NCI-H2196 treated with DMSO at 0.1 percent for 48 hours (cell line): Measurements from ENCODE around the gene CELF3.
"Not testable (repeated sequence)": the region's sequence is repeated elsewhere in the genome, so short reads cannot be mapped to it uniquely, and the experiment has no call there.

Experiments used
- DNase-seq: peaks from one replicate; lab custom pipeline; 2025; ENCODE audit not compliant: unreplicated experiment; lab: John Stamatoyannopoulos, UW

Gene CELF3

DNA sequence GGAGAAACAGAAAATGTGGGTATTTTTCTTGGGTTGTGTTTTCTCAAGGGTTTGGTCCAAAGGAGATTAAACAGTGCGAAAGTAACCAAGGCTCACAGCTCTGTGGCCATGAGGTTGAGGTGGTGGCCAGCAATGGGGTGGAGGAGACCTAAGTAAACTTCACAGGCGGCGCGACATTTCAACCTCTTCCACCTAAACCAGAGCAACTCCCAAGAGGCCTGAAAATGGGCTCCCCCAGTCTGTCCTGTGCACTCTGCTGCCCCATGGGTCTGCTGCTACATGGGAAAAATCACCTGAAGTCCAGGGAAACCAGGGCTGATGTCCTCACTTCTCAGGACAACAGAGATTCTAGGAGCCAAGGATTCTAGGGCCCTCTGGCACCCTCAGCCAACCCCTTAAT is 12.4 kb downstream of the CELF3 start:
- no peak for DNase-seq

DNA sequence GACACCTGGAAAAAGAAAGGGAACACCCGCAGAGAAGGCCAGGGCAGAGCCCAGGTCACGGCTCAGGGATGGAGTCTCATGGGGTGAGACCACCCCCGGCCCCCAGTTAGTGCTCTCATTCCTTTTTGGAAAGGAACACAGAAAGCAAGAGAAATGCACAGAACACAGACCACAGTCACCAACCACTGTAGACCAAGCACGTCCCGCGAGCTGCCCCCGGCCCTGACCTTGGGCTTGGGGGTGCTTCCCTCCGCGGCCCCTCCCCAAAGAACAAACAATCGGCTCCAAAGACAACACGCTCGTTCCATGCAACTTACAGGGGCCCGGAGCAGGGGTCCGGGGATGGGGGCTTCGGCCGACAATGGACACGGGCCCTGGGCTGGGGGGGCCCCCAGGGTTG is 12.8 kb downstream of the CELF3 start:
- no peak for DNase-seq

DNA sequence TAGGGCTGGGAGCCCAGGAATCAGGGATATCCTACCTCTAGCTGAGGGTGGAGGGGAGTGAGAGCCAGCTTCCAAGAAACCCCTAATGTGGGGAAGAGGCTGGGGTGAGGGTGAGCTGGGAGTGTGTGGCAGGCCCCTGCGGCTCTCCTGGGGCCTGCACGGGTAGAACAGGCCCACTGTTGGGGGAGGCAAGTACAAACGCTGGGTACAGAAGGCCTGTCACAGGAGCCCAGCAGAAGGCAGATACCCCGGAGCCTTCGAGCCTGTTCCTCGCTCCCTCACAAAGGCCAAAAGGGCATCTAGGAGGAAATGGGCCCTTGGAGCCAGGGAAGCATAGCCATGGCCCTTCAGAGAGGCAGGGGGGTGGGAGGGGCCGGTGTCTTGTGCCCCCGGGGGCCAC is 13.7 kb downstream of the CELF3 start:
- no peak for DNase-seq

GRCh38 chr1:151701515-151701914 is 15.1 kb downstream of the CELF3 start:
- no peak for DNase-seq

- DNase-seq: peak; percentile 29
Measured at GRCh38 chr1:151693057-151693651, 23.4 kb downstream of the CELF3 start.

DNA sequence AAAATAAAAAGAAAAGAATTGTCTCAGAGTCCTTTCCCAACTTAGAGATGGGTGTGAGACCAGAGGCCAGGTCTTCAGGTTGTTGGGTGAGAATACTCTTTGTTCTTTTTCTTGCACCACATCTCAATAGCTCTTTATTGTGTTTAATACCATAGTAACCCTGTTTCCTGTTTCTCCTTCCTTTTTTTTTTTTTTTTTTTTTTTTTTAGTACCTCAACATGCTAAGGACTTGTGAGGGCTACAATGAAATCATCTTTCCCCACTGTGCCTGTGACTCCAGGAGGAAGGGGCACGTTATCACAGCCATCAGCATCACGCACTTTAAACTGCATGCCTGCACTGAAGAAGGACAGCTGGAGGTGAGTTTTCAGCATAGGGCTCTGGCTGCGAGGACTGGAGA is 24.4 kb downstream of the CELF3 start:
- no peak for DNase-seq

GRCh38 chr1:151689494-151689893 is 27.1 kb downstream of the CELF3 start:
- no peak for DNase-seq

DNA sequence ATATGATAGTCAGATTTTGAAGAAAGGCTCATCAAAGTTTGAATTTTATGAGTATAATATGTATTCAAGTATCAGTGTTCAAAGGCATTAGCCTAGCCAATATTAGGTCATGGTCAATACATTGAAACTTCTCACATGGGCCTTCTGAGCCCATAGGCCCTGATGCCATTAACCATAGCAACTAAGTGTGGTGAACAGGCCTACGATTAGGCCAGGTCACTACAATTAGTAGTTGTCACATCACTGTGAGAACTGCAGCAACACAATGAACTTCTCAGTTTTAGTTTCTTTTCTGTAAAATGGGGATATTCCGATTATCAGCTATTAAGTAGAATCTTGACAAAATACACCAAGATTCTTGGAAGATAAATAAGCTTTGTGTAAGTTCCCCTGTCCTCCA is 30.0 kb downstream of the CELF3 start:
- DNase-seq: no peak

DNA sequence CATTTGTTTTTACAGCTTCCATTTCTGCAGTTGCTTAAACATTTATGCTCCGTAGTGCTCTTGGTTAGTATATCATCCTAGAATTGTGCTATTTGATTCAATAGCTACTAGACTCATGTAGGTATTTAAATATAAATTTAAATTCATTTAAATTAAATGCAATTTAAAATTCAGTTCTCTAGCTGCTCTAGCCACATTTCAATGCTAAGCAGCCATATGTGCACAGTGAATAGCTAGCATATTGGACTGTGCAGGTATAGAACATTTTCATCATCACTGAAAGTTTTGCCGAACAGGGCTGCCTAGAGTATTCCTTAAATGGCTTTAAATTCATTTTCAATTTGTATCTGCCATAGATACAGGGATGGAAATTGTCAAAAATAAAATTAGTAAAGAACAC is 32.5 kb downstream of the CELF3 start:
- no peak for DNase-seq

GRCh38 chr1:151682901-151683300 is 33.7 kb downstream of the CELF3 start:
- DNase-seq: not testable (repeated sequence)

GRCh38 chr1:151681923-151682322 is 34.7 kb downstream of the CELF3 start:
- no peak for DNase-seq

GRCh38 chr1:151680826-151681225 is 35.8 kb downstream of the CELF3 start:
- DNase-seq: no peak

GRCh38 chr1:151680391-151680790 is 36.2 kb downstream of the CELF3 start:
- DNase-seq: no peak

GRCh38 chr1:151673407-151673806 is 43.2 kb downstream of the CELF3 start:
- no peak for DNase-seq

DNA sequence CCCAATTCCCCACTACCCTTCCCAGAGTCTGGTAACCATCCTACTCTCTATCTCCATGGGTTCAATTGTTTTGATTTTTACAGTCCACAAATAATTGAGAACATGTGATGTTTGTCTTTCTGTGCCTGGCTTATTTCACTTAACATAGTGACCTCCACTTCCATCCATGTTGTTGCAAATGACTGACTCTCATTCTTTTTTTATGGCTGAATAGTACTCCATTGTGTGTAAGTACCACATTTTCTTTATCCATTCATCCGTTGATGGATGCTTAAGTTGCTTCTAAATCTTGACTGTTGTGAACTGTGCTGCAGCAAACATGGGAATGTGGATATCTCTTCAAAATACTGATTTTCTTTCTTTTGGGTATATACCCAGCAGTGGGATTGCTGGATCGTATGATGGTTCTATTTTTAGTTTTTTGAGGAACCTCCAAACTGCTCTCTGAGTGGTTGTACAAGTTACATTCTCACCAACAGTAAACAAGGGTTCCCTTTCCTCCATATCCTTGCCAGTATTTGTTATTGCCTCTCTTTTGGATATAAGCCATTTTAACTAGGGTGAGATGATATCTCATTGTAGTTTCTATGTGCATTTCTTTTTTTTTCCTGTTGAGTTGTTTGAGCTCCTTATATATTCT is 46.4 kb downstream of the CELF3 start:
- not testable (repeated sequence) for DNase-seq

DNA sequence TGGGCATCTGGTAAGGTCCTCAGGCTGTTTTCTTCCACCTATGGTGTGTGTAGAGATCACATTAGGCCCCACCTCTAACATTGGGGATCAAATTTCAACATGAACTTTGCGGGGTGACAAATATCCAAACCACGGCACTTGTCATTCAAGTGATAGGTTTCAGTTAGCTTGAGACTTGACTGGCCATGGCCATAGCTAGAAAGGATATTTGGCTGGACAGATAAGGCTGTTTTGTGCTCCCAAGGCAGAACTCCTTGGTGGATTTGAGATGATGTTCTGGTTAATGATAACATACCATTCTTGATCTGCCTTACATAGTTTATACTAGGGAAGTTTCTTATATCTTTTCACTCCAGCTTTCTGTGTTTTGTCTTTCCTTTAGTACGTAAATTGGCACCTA is 48.5 kb downstream of the CELF3 start:
- no peak for DNase-seq

- no peak for DNase-seq
Measured at GRCh38 chr1:151661751-151662150, 54.9 kb downstream of the CELF3 start.

- no peak for DNase-seq
Measured at GRCh38 chr1:151655371-151655770, 61.2 kb downstream of the CELF3 start.

DNA sequence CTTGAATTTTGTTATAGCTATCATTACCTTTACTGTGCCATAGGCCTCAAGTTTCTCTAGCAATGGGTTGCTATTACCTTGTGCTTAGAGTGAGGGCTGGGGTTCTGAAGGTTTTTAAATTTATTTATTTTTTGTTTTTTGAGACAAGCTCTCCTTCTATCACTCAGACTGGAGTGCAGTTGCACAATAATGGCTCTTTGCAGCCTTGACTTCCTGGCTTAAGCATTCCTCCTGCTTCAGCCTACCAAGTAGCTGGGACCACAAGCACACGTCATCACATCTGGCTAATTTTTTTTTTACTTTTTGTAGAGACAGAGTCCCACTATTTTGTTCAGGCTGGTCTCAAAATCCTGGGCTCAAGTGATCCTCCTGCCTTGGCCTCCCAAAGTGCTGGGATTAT is 63.2 kb downstream of the CELF3 start:
- DNase-seq: no peak
